Muscle of leg (tissue), 11 donors: Measurements from ENCODE around the gene PCNX3. TPM values are rescaled to one million over a fixed set of nuclear protein-coding genes. Genes with fewer than 3 reads are reported as not detected.

Experiments
- DNase-seq: peaks from one replicate; pipeline ENCODE4 v3.0.0; 2013
- H3K27ac ChIP-seq: one replicate; pipeline ENCODE4 v1.5.1; 2013; ENCODE audit warnings: mild to moderate bottlenecking, low read length, control low read depth
- H3K27me3 ChIP-seq: one replicate; pipeline ENCODE4 v1.6.1; 2013; ENCODE audit warnings: low read length; ENCODE audit not compliant: control insufficient read depth, insufficient read depth
- H3K36me3 ChIP-seq: one replicate; pipeline ENCODE4 v1.6.1; 2013; ENCODE audit warnings: low read length; ENCODE audit not compliant: control insufficient read depth, insufficient read depth
- H3K4me1 ChIP-seq: one replicate; pipeline ENCODE4 v1.6.1; 2013; ENCODE audit warnings: low read length; ENCODE audit not compliant: control insufficient read depth, insufficient read depth
- H3K4me3 ChIP-seq: one replicate; pipeline ENCODE4 v1.5.1; 2013; ENCODE audit warnings: low read length, control low read depth
- H3K9me3 ChIP-seq: replicated peaks from 2 replicates; pipeline ENCODE4 v1.6.1; 2013; ENCODE audit warnings: low read depth, low read length; ENCODE audit not compliant: control insufficient read depth
- WGBS: methylation state at CpG from one replicate; pipeline ENCODE4 v1.1.5; 2013; ENCODE audit warnings: missing lambda C conversion rate; ENCODE audit not compliant: insufficient coverage; 5-methylcytosine and 5-hydroxymethylcytosine counted together
- polyA plus RNA-seq, 8 donors: library from polyadenylated mRNA; unstranded; fragments of 120-200 nt; gene quantifications; one replicate each; pipeline versions ENCODE4 v1.2.1 to v1.2.3, GENCODE V29; 2013; ENCODE audit warnings: inconsistent platforms in 1 of 8, low replicate concordance in 1 of 8; ENCODE audit not compliant: insufficient read length in 8 of 8, insufficient read depth in 1 of 8
- total RNA-seq: library from RNA; stranded (reverse); fragments of 120-200 nt; gene quantifications from one replicate; pipeline ENCODE4 v1.2.4, GENCODE V29; 2013

Gene PCNX3
- total and polyA plus RNA-seq, 9 donors, result 6.6 to 24.7 (median 20.0) TPM

GRCh38 chr11:65639623-65640482, 24.3 kb downstream of the PCNX3 start:
- Histone ChIP-seq H3K27me3 (no peaks in the 10 kb centered on the region), H3K36me3 (peaks cover 51% of the 10 kb centered on the region), H3K4me3 (peak overlapping the region; percentile 1), H3K4me1 (peaks cover 54% of the 10 kb centered on the region), H3K9me3 (no peaks in the 10 kb centered on the region), H3K27ac (peak overlapping the region; percentile 84)
- peak; percentile 45 for DNase-seq
- 47% methylated on average over 6 of the region's 8 CpGs for WGBS

GRCh38 chr11:65640483-65641296, 25.1 kb downstream of the PCNX3 start:
- Histone ChIP-seq H3K36me3 (peaks cover 50% of the 10 kb centered on the region), H3K4me3 (peak overlapping the region; percentile 15), H3K27ac (peak overlapping the region; percentile 84), H3K27me3 (no peaks in the 10 kb centered on the region), H3K9me3 (no peaks in the 10 kb centered on the region), H3K4me1 (peaks cover 62% of the 10 kb centered on the region)
- peak; percentile 80 for DNase-seq
- 71% methylated on average over 34 of the region's 35 CpGs for WGBS

- Histone ChIP-seq H3K27me3 (no peaks in the 10 kb centered on the region), H3K36me3 (peaks cover 50% of the 10 kb centered on the region), H3K4me3 (peak overlapping the region; percentile 10), H3K9me3 (no peaks in the 10 kb centered on the region), H3K27ac (no peak overlapping the region), H3K4me1 (peaks cover 67% of the 10 kb centered on the region)
- WGBS, result 79% methylated on average over 13 of the region's 16 CpGs
- no peak for DNase-seq
Measured at GRCh38 chr11:65641297-65642013, 25.9 kb downstream of the PCNX3 start.

GRCh38 chr11:65642014-65642671, 26.6 kb downstream of the PCNX3 start:
- Histone ChIP-seq H3K4me3 (no peak overlapping the region), H3K27me3 (no peaks in the 10 kb centered on the region), H3K36me3 (peaks cover 43% of the 10 kb centered on the region), H3K4me1 (peaks cover 64% of the 10 kb centered on the region), H3K27ac (no peak overlapping the region), H3K9me3 (no peaks in the 10 kb centered on the region)
- no peak for DNase-seq
- whole genome bisulfite sequencing, result 48% methylated on average over 43 of the region's 49 CpGs

GRCh38 chr11:65643971-65644370, 28.4 kb downstream of the PCNX3 start:
- Histone ChIP-seq H3K27me3 (no peaks in the 10 kb centered on the region), H3K27ac (no peak overlapping the region), H3K4me1 (peaks cover 50% of the 10 kb centered on the region), H3K9me3 (no peaks in the 10 kb centered on the region), H3K4me3 (no peak overlapping the region), H3K36me3 (peaks cover 51% of the 10 kb centered on the region)
- 64% methylated on average over 4 of the region's 6 CpGs for WGBS
- DNase-seq, result no peak

GRCh38 chr11:65644837-65645236, 29.3 kb downstream of the PCNX3 start:
- H3K27me3 ChIP-seq, result no peaks in the 10 kb centered on the region
- no peak overlapping the region for H3K4me3 ChIP-seq
- peaks cover 50% of the 10 kb centered on the region for H3K4me1 ChIP-seq
- H3K9me3 ChIP-seq, result no peaks in the 10 kb centered on the region
- H3K27ac ChIP-seq, result no peak overlapping the region
- DNase-seq, result no peak
- 95% methylated on average over 8 of the region's 11 CpGs for WGBS
- H3K36me3 ChIP-seq, result peaks cover 60% of the 10 kb centered on the region

- Histone ChIP-seq H3K27ac (no peak overlapping the region), H3K9me3 (no peaks in the 10 kb centered on the region), H3K27me3 (no peaks in the 10 kb centered on the region), H3K36me3 (peaks cover 69% of the 10 kb centered on the region), H3K4me3 (no peak overlapping the region), H3K4me1 (peaks cover 50% of the 10 kb centered on the region)
- DNase-seq, result no peak
- no CpG with 5 or more reads among the region's 10 CpGs for WGBS
Measured at GRCh38 chr11:65645710-65646109, 30.1 kb downstream of the PCNX3 start.

GRCh38 chr11:65646288-65646957, 30.8 kb downstream of the PCNX3 start:
- WGBS, result 80% methylated on average over 66 of the region's 68 CpGs
- no peak overlapping the region for H3K27ac ChIP-seq
- peaks cover 71% of the 10 kb centered on the region for H3K36me3 ChIP-seq
- H3K9me3 ChIP-seq, result no peaks in the 10 kb centered on the region
- H3K4me1 ChIP-seq, result peaks cover 54% of the 10 kb centered on the region
- H3K27me3 ChIP-seq, result no peaks in the 10 kb centered on the region
- DNase-seq, result no peak
- no peak overlapping the region for H3K4me3 ChIP-seq

- Histone ChIP-seq H3K4me3 (peak overlapping the region; percentile 17), H3K36me3 (peaks cover 68% of the 10 kb centered on the region), H3K27ac (no peak overlapping the region), H3K9me3 (no peaks in the 10 kb centered on the region), H3K4me1 (peaks cover 54% of the 10 kb centered on the region), H3K27me3 (no peaks in the 10 kb centered on the region)
- WGBS, result 33% methylated on average over 83 of the region's 87 CpGs
- peak; percentile 40 for DNase-seq
Measured at GRCh38 chr11:65646958-65647701, 31.6 kb downstream of the PCNX3 start.
